ENCODE data around the gene STARD3.

- peak; percentile 100 for TF ChIP-seq CTCF (conservative IDR thresholded peaks at IDR 0.05)
- no peak for TF ChIP-seq EZH2 (IDR thresholded peaks at IDR 0.05; ENCODE audit: low read depth)
Measured at GRCh38 chr17:39621523-39622379, 15.2 kb upstream of the STARD3 start.

Measured in PC-9 (cell line).